Stimulated activated CD4-positive, alpha-beta T cell treated with anti-CD3 and anti-CD28 coated beads, Interleukin-1b, Interleukin-23, amount 100 ng/mL, for 4 hours (primary cell): ENCODE measurements around the gene ZNF3.

Experiments used
- DNase-seq, 2 donors: peaks; one replicate each; pipeline ENCODE4 v3.0.0-alpha.2; 2020; ENCODE audit warnings: low read depth in 2 of 2

Gene ZNF3

GRCh38 chr7:100109521-100110163 is 28.1 kb upstream of the ZNF3 start:
- no peak for DNase-seq

- no peak for DNase-seq
These were observed 26.4 kb upstream of the ZNF3 start for GRCh38 chr7:100107890-100108289.

- no peak for DNase-seq
These were observed 25.7 kb upstream of the ZNF3 start for GRCh38 chr7:100107125-100107737.

- DNase-seq = no peak
These were observed 25.1 kb upstream of the ZNF3 start for GRCh38 chr7:100106633-100107032.

- DNase-seq = no peak
These were observed 24.0 kb upstream of the ZNF3 start for GRCh38 chr7:100105534-100105933.

DNA sequence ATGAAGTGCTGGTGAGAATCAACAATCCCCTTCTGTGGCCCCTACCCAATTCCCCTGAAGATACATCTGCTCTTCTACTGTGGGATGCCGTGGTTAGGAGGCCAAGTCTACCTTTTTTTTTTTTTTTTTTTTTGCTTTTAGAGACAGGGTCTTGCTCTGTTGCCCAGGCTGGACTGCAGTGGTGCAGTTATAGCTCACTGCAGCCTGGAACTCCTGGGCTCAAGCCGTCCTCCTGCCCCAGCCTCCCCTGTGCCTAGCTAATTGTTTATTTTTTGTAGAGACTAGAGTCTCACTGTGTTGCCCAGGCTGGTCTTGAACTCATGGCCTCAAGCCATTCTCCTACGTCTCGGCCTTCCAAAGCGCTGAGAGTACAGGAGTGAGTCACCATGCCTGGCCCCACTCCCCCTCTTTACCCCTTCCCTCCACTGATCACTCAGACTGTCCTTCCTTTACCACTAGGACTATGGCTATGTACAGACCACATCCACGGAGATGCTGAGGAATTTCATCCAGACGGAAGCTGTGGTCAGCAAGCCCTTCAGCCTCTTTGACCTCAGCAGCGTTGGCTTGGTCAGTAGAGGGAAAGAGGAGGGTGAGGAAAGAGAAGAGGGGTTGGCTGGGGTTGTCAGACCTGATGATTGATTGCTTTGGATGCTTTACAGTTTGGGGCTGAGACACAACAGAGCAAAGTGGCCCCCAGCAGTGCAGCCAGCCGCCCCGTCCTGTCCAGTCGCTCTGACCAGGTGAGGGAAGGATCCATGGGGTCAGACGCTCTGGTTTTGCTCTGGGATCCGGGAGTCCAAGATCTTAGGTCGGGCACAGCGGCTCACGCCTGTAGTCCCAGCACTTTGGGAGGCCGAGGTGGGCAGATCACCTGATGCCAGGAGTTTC is 21.7 kb upstream of the ZNF3 start:
- DNase-seq = no peak

DNA sequence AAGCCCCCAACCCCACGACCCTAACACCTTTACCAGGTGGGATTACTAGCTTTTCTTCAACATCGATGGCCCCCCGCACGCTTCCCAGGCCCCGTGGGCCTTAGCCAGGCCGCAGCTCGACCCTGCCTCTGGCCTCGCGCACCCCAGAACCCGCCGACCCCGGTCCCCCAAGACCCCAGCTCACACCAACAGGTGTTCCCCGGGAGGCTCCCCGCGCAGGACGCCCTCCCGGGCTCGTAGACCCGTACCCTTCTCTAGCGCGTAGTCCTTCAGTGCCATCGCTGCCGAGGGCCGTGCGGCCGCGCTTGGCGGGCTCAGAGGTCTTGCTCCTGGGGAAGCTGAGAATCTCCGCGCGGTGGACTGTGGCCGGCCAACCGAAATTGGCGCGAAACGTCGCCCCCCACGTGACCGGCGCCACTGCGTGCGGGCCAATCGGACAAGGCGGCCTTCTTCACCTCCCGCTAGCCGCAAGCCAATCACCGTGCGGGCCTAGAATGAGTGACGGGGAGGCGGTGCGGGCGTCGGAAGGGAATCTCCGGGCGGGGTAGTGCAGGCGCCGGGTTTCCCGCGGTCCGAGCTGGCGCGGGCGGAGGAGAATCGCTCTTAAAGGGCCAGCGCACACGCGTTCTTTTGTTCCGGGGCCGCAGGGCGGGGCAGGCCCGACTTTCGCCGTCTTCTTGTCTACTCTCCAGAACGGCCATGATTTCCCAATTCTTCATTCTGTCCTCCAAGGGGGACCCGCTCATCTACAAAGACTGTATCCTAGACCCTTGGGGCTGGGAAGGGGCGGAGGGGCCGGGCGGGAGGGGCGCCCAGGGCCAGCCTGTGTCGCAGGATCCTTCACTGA is 19.7 kb upstream of the ZNF3 start, which contains the start of the genes AP4M1 and MCM7:
Gene AP4M1, plus strand, starts transcription at position 628 of the 847 bp plus-strand sequence. Its CDS starts 72 bp downstream, at position 700.
Gene MCM7, minus strand, starts transcription at position 382 of the 847 bp plus-strand sequence. Its CDS starts 103 bp downstream, at position 279.
- peak; percentile 90 to 91 for DNase-seq

DNA sequence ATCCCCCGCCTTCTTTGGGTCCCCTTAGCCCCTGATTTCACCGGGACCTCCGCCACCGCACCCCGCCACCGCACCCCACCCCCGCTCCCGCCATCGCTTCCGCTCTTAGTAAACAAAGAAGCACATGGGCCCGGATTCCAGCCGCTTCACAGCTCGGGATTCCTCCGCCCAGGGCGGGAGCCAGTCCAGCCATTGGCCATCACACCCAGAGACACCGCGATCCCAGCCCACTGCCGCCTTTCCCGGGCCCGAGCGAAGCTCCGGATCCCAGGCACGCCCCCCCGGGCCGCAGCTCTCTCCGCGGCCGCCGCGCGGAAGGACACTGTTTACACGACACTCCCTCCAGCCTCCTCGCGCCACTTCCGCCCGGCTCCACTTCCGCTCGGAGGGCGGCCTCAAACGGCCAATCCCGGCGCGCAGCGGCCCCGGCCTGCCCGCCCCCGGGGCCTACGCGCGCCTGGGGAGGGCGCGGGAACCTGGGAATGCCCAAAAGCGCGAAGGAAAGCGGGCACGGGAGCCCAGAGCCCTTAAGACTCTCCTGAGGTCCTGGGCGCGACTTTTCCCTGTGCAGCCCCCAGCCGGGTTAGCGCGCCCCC is 19.0 kb upstream of the ZNF3 start:
- DNase-seq = peak; percentile 74 to 80

DNA sequence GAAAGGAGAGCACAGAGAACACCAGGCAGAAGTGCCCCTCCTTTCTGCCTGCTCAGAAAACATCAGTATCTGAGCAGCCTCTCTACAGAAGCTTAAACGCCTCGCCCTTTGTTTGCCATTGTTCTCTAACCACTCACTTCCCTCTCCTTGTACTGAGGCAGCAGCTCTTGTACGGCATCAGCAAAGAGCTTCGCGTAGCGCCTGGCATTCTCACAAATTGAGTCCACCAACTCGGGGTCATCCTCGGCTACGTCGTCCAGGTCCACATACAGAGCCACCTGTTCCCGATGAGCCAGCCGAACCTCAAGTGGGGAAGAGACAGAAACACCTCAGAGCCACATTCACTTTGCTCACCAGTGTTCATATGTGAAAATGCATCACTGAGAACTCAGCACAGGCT is 17.9 kb upstream of the ZNF3 start:
- no peak for DNase-seq

DNA sequence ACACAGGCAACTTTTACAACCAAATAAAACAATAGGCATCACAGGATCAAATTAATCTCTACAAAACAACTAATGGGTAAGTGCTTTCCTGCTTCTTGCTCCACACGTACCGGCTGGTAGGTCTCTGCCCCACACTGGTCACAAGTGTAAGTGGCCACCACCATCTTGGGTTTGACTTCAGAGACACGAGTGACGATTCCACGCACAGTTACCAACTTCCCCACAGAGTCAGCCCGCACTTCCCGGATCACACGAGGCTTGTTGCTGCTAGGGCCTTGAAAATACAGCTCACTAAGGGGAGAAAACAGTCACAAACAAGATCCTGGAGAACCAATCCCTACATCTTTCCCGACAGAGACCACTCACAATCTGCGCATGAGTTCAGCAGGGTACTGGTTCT is 17.4 kb upstream of the ZNF3 start:
- DNase-seq = no peak

GRCh38 chr7:100095704-100096103 is 14.2 kb upstream of the ZNF3 start:
- DNase-seq = no peak

- no peak for DNase-seq
These were observed 13.8 kb upstream of the ZNF3 start for GRCh38 chr7:100095289-100095688.

GRCh38 chr7:100093925-100094486 is 12.5 kb upstream of the ZNF3 start:
- no peak for DNase-seq

DNA sequence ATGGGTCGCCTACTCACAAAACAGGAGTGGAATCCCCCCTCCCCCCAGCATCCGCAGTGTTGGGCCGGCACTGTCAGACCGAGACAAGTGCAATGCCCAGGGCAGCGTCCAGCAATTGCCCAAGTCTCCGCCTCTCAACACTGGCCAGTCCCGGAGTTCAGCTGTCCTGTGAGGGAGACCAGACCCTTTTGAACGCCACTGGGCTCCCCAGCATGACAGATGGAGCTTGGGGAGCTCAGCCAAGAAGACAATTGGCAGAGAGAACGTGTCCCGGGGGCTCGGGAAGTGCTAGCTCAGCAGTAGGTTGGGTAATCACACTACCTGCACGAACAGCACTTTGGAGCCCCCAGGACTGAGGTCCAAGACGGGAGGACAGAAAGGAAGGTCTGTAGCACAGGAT is 12.0 kb upstream of the ZNF3 start:
- DNase-seq = no peak

- no peak for DNase-seq
These were observed 11.5 kb upstream of the ZNF3 start for GRCh38 chr7:100093054-100093453.

DNA sequence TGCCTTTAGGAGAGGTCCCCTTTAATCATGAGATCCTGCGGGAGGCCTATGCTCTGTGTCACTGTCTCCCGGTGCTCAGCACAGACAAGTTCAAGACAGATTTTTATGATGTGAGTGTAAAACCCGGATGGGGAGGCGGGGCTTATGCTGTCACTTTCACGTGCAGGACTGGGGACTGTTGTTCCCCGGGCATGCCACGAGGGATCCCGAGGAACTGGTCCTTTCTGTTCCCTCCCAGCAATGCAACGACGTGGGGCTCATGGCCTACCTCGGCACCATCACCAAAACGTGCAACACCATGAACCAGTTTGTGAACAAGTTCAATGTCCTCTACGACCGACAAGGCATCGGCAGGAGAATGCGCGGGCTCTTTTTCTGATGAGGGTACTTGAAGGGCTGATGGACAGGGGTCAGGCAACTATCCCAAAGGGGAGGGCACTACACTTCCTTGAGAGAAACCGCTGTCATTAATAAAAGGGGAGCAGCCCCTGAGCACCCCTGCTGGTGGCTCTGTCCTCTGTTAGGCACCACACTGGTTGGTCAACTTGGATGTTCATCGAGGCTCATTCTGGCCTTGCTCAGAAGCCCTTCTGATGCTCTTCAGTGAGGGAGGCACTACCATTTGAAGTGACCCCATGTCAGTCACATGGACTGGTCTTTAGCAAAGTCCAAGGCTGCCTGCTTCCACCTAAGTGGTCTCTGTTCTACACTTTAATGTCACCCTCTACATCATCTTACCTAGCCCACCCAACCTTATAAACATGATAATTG is 10.1 kb upstream of the ZNF3 start:
- DNase-seq = no peak

- no peak for DNase-seq
These were observed 9.2 kb upstream of the ZNF3 start for GRCh38 chr7:100090527-100091410.

DNA sequence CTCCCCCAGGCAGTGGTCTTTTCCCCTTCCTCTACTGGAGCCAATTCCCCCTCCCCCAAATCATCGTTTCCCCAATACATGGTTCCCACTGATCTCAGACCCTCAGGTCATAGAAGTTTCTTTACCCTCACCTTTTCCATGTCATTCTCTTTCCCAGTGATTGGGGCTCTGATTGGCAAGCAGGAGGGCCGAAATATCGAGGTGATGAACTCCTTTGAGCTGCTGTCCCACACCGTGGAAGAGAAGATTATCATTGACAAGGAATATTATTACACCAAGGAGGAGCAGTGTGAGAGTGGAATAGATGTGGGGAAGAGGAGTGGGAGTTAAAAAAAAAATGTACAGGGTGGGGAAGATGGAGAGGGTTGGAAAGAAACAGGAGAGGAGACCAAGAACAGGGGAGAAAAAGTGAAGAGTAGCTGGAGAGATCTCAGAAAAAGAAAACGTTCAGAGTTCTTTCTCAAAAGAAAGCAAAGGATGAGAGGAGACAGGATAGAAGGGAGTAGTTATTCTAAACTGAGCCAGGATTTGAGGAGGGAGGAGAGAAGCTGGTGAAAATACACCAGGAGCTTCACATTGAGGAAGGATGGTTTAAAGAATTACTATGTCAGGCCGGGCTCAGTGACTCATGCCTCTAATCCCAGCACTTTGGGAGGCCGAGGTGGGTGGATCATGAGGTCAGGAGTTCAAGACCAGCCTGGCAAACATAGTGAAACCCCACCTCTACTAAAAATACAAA is 8.1 kb upstream of the ZNF3 start:
- DNase-seq = no peak
